ENCODE measurements around the gene KLHL6.

Gene KLHL6

DNA sequence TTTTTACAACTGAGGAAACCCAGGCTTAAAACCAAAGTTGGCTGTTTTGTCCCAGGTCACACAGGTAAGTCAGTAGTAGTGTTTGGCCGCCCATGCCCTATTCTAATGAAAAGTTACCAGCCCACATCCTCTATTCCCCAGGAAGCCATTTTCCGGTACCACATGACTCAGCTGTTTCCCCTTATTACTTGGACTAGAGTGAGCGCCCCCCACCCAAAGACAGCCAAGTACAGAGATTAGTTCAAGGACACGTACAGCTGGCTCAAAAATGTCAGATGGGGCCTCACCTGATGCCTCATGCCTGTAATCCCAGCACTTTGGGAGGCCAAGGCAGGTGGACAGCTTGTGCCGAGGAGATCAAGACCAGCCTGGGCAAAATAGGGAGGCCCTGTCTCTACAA lies 8.5 kb upstream of the KLHL6 start:
- no peak for DNase-seq (ENCODE audit: low spot score)

DNA sequence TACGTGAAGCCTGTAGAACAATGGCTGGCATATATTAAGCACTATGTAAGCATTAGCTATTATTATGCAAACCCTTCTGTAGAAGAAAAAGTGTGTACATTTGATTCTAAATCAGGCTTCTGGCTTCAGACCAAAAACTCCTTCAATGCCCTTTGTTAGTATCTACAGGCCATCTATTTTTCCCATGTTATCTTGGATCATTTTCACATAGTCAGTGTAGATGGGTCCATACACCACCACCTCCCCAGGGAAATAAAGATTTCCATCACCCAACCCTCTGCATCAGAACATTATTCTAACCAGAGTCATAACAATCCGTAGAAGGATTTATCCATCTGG lies 8.0 kb upstream of the KLHL6 start:
- no peak for DNase-seq (ENCODE audit: low spot score)

DNA sequence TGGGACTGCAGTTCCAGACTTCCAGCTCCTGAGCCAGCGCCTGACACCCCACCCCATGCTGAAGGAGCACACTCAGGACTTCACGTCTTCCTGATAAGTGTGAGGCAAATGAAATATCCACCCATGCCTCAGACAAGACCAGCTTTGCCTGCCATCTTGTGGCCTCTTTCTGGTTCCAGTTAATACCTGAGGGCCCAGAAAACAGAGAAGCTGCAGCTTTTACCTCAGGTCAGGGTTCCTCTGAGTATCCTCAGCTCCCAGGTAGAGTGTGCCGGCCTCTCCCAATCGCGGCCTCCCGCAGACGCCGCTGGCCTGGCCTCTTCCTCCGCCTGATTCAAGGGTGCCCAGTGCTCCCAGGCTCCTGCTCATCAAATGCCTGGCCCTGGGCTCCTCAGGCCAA lies 5.1 kb upstream of the KLHL6 start:
- peak; percentile 27 for DNase-seq (ENCODE audit: low spot score)

DNA sequence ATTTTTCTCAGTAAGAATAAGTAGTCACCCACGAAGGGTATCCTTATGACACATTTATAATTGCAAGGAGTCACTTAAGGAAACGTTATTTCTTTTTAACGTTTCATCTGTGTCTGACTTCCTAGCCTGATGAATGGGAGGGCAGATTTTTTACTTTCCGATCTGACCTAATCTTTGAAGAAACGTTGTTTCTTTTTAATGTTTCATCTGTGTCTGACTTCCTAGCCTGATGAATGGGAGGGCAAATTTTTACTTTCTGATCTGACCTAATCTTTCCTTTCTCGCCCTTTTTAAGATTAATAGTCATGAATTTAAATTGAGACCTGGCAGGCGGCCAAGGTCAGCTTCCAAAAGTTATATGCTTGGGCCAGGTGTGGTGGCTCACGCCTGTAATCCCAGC lies 3.0 kb upstream of the KLHL6 start:
- no peak for DNase-seq (ENCODE audit: low spot score)

DNA sequence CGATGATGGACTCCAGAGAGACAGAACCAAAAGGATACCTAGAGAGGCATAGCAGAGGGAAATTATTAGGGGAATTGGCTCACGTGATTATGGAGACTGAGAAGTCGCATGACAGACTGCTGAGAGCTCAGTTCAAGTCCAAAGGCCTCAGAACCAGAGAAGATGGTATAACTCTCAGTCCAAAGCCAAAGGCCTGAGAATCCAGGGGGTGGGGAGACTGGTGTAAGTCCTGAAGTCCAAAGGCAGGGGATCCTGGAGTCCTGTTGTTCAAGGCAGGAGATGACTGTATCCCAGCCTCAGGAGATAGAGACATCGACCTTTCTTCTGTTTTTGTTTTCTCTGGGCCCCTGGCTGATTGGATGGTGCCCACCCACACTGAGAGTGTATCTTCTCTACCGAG lies 1.2 kb upstream of the KLHL6 start:
- no peak for DNase-seq (ENCODE audit: low spot score)

DNA sequence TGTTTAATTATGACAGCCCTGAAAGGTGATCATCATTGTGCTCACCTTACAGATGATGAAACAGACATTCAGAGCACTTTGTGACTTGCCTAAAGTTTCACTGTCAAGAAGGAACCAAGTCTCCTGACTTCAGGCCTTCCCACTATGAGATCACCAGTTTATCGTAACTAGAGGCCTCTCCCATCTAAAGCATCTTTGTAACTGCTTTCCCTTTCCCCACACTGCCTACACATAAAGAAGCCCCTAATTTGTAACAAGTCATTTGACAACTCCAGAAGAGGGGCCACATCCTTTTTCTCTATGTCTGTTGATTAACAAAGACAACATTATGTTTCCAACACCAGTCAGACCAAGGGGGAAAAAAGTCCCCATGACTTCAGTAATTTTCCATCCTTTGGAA lies 1.1 kb downstream of the KLHL6 start:
- peak; percentile 14 for DNase-seq (ENCODE audit: low spot score)

DNA sequence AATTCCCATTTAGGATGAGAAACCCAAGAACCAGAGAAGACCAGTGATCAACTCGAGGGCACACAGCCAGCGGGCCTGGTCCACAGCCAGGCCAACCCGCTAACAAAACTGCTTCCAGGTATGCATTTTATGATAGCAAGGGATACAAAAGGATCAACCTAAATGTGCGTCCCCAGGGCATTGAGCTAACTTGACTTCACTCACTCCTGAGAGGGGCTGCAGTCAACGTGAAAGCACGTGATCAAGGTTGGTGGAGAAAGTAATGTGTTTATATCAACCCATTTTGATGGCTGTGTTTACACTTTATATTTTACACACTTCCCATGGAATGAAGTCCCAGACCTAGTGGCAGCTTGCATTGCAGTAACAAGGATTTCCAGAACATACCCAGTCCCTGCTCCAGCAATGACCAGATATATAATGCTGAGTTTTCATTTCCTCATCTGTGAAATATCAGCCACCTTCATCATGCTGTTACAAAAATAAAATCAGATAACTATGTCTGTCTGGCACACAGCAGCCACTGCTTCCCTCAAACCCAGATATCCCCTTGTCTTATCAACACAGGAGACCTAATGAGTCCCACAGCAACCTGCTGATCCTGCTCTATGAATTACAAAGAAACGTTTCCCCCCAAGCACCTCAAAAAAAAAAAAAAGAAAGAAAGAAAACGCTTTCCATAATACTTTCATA lies 2.0 kb downstream of the KLHL6 start:
- no peak for DNase-seq (ENCODE audit: low spot score)

DNA sequence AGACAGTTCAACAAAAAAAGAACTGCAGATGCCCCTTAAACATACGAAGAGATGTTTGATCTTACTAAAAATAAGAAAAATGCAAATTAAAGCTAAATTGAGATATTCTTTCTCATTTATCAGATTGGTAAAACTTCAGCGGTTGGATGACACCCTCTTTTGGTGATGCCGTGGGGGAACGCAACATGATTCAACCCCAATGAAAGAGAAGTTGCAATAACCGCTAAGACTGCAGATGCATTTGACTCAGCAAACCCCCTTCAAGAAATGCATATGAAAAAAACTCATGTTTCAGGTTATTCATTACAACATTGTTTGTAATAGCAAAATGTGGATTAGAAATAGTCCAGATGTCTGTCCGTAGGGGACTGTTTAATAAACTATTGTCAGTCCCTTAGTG lies 3.6 kb downstream of the KLHL6 start:
- no peak for DNase-seq (ENCODE audit: low spot score)

DNA sequence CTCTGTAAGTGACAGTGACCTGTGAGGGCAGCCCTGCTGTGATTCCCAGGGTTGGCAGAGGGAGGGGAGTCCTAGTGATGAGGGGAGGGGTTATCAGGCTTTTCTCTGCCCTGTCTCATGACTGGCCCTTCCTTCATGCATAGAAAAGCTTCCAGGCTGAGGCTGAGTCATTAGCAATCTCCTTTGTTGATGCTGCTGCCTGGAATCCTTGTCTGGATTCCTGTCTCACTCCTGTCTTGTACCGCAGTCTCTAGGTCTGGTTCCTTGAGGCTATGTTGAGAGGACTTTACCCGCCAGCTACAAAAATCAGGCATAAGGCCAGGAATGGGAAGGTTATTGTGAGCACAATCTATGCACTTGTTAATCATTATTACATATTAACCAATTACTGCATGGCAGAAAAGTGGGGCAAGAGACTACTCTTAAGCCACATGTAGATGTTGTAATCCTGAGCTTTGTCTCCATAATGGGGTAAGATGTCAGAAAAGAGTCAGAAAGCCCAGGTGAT lies 7.2 kb downstream of the KLHL6 start:
- no peak for DNase-seq (ENCODE audit: low spot score)

DNA sequence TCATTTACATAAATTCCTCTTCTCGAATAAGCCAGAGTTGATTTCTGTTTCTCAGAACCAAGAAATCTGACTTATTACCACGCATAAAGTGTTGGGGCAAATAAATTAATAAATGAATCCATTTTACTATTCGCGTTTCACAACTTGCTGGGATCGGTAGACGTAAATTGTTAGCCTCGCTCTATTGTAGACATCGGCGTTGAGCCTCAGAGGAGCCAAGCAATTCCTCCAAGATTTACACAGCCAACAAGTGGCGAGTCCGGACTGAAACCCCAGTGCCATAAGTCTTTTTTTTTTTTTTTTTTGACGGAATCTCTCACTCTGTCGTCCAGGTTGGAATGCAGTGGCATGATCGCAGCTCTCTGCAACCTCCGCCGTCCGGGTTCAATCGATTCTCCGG lies 8.9 kb downstream of the KLHL6 start:
- no peak for DNase-seq (ENCODE audit: low spot score)

DNA sequence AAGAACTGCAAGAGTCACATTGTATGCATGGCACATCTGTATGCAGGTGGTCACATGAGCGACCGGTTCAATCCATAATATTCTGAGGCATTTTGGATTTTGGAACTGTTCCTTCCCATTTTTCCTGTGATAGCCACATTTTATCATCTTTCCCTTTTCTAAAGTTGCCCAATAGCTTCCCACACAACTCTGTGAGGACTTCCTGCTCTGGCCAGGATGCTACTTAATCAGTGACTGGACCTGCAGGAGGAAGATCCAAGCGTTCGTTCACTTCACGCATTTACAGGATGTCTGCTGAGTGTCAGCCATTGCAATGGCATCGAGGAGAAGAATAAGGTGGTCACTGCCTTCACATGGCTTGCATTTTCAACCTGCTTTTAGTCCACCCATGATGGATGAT lies 9.8 kb downstream of the KLHL6 start:
- DNase-seq (ENCODE audit: low spot score), result no peak

DNA sequence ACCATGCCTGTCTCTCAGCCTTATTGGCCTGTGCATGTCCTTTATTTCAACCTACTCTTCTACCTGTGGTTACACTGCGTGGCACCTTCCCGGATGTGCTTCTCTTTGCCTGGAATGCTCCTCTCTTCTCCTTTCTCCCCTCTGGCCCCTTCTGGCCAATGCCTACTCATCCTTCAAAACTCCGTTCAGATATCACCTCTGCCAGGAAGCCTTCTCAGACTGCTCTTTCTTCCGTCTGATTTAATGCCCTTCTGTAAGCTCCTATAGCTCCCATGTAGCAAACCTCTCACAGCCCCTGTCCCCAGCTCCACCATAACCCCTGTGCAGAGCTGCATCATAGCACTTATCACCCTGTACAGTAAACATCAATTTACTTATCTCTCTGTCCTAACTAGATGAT lies 13.2 kb downstream of the KLHL6 start:
- DNase-seq (ENCODE audit: low spot score), result no peak

DNA sequence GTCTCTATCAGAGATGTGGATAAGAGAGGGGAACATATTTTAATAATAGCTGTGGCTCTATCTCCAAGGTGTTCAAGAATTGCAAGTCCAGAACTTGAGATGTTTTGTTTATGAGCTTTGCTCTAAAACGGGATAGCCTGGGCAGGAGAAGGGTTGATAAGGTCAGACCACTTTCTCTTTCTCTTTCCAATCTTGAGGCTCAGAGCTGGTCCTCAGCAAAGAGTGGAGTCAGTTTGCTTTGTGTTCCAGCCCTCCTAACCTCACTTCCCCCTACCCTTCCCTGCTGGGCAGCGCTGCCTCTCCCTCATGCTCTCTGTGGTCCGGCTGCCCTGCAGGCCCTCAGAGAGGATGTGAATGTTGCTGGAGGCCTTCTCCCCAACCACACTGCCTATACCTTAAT lies 13.8 kb downstream of the KLHL6 start:
- DNase-seq (ENCODE audit: low spot score), result peak; percentile 32

DNA sequence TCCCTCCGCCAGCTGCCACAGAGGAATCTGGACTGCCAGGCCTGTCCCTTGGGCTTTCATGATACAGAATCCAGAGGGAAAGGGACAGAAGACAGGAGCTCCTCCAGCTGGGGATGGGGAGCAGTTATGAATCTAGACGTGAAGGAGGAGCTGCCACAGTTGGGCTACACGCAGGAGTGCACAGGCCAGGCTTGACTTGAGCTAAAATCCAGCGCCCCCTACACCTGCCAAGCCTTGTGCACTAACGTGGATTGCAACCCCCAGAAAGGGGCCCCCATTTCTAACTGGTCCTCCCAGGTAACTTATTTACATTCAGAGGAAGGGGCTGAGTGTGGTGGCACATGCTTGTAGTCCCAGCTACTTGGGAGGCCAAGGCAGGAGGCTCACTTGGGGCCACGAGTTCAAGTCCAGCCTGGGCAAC lies 14.3 kb downstream of the KLHL6 start:
- no peak for DNase-seq (ENCODE audit: low spot score)

DNA sequence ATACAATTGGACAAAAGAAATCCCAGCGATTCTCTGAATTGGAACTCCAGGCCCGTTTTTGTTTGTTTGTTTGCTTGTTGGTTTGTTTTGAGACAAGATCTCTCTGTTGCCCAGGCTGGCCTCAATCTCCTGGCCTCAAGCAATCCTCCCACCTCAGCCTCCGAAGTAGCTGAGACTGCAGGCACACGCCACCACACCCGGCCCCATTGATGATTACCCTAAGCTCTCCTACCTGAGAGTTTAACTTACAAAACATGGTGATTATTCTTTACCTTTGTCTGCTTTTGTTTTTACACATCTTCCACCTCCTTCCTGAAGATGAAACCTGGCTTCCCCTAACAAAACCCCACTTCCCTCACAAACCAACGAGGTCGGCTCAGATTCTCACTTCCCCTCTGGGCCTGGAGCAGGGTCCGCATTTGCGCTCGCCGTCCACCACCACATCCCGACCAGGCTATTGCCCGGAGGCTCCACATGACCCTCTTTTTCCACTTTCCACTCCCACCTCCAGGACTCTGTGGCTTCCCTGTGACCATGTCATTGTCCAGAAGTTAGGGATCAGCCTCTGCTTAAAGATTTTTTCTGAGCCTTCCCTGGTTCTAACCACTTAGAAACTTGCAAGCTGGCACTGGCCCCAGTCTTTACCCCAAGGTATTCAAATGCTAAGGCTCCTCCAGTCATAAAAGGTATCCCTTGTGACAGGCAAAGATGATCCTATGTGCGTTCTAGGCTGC lies 14.8 kb downstream of the KLHL6 start:
- no peak for DNase-seq (ENCODE audit: low spot score)

DNA sequence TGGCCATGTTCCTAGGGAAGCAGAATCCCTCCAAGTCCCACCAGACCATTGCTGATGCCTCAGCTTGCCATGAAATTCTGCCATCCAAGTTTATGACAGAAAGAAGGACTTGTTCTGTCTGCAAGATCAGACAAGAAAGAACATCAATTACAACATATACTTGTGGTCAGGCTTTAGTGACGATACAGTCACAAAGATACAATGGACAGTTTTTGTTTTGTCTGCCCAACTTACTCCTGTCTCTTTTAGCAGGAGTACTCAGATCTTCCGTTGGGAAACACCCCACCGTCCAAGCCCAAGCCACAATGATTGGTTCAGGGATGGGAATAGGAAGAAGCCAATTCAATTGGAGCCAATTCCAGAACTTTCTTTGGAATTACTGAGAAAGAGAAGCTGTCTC lies 15.7 kb downstream of the KLHL6 start:
- no peak for DNase-seq (ENCODE audit: low spot score)

DNA sequence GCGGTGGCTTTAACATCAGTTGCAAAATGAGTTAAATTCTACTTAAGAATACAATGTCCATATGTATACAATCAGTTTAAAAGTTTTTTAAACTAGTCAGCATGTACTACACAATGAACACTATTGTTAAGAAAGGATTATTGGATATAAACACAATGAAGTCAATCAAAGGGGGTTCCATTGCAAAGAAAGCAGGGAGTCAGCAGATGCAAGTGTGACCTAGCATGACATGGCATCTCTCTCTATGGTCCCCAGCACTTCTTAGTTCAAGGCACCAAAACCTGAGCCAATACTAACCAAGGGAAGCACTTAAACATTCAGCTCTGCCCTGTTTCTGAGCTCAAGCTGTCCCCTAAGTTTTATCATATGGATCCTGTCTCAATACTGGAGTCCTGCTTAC lies 17.0 kb downstream of the KLHL6 start:
- no peak for DNase-seq (ENCODE audit: low spot score)

DNA sequence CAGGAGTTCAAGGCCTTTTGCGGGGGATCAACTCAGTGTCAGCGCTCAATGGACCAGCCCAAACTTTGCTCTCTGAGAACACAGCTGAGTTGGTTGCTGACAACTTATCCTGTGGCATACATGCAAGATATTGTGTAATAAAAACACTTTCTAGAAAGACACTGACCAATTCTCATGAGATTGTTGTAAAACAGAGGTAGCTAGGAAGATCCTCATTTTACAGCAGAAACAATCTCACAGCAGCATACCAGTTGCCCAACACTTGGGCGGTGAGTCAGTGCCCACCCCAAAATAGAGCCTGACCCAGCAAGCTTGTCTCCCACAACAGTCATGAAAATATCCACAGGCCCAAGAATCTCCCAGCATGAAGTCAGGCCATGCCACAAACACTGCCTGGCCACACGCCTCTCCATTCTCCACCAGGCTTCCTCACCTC lies 18.2 kb downstream of the KLHL6 start:
- DNase-seq (ENCODE audit: low spot score), result no peak

DNA sequence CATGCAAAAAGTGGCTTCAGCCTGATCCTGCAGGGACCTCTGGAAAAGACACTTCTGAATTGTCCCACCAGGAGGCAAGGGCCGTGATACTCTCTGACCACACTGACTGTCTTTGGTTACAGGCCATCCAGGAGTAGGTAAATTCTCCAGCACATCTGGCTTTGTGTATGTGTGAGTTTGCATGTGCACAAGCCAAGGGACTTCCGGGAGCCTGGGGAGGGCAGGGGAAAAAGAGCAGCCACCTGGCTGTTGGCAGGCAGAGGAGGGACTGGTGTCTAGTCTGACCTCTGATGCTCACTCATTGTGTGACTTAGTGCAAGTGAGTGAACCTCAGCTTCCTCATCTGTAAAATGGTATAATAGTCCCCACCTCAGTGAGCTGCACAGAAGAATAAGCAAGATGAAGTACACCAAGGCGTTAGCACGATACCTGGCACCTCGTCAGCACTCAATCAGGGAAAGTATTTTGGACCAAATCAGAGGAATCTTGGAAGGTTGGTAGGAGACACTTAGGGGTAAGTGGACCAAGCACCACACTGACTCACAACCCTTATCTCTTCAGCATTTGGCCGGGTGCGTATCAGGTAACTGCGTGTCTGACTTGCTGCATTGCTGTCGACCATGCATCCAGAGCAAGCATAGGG lies 19.1 kb downstream of the KLHL6 start:
- no peak for DNase-seq (ENCODE audit: low spot score)

DNA sequence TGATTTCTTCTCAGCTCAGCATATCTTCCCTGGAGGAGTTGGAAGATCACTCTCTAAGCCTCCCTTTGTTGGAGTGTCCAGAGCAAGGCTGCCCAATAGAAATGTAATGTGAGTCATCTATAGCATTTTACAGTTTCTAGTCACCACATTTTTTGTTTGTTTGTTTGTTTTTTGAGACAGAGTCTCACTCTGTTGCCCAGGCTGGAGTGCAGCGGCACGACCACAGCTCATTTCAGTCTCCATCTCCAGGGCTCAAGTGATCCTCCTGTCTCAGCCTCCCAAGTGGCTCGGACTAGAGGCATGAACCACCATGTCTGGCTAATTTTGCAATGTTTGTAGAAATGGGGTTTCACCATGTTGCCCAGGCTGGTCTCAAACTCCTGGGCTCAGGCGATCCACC lies 21.3 kb downstream of the KLHL6 start:
- no peak for DNase-seq (ENCODE audit: low spot score)

DNA sequence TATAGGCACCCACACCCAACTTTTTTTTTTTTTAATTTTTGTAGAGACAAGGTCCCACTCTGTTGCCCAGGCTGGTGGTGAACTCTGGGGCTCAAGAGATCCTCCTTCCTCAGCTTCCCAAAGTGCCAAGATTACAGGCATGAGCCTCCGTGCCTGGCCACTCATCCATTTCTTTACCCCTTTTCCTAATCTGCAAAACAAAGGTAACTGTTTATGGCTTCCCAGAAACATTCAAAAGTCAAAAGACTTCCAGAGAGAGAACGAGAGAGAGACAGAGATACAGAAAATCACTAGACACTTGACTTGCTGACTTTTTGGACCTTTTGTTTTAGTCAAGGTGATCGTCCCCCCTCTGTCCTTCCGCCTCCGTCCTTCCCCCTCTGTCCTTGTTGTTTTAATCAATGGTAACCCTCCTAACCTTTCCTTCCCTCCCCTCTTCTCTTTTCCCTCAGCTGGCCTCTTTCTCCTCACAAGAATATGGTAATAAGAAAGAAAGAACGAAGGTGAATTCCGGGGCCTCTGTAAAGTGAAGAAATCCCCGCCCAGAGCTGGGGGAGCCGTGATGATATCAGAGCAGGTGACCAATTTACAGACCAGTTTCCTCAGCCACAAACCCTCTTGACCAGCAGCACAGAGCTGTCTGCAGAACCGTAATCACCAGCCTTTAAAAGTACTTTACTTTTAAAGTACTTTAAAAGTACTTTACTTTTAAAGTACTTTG lies 21.9 kb downstream of the KLHL6 start:
- DNase-seq (ENCODE audit: low spot score), result no peak

DNA sequence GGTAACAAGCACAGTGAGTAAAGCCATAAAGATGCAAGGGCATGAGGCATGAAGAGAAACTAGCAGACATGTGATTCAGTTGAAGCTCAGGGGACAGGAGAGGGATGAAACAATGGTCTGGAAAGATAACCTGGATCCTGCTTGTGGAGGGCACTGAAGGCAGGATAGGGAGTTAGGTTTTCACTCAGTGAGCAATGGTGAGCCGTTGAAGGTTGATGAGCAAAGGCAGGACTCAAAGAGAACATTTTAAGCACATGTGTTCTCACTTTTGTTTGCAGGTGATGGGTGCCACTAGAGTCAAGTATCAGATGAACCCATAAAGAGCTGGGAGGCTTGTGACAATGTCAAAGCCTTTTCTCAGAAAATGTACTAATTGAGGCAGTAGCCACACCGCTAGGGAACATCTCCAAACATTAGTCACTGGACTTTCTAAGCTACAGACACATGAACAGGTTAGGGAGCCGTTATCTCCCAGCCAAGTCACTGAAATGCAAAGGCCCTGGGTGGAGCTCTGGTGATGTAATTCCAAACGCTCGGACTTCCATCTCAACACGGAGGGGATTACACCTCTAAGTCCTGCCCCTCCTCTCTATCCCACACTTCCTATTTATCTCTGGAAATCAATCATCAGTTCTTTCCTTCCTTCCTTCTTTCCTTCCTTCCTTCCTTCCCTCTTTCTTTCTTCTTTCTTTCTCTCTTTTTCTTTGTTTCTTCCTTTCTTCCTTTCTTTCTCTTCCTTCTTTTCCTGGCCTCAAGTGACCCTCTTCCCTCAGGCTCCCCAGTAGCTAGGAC lies 22.7 kb downstream of the KLHL6 start:
- no peak for DNase-seq (ENCODE audit: low spot score)

Data from hematopoietic multipotent progenitor cell treated with erythropoietin and hydrocortisone succinate and interleukin-3 and kit ligand, for 17 days (in vitro differentiated cells).